ENCODE data around the gene PCDHGA3.
A peak's percentile ranks its signal among the peaks of the same experiment; 100 is the strongest.
"Not testable (repeated sequence)": the region's sequence is repeated elsewhere in the genome, so short reads cannot be mapped to it uniquely, and the experiment has no call there.

Gene PCDHGA3

DNA sequence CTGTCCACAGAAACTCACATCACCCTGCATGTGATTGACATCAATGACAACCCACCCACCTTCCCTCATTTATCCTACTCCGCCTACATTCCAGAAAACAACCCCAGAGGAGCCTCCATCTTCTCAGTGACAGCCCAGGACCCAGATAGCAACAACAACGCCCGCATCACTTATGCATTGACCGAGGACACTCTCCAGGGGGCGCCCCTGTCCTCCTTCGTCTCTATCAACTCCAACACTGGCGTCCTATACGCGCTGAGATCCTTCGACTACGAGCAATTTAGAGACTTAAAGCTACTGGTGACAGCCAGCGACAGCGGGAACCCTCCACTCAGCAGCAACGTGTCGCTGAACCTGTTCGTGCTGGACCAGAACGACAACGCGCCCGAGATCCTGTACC, 1.7 kb downstream of the PCDHGA3 start:
- DNase-seq: no peak

DNA sequence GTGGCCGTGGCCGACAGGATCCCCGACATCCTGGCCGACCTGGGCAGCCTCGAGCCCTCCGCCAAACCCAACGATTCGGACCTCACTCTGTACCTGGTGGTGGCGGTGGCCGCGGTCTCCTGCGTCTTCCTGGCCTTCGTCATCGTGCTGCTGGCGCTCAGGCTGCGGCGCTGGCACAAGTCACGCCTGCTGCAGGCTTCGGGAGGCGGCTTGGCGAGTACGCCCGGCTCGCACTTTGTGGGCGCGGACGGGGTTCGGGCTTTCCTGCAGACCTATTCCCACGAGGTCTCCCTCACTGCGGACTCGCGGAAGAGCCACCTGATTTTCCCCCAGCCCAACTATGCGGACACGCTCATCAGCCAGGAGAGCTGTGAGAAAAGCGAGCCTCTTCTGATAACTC, 2.4 kb downstream of the PCDHGA3 start:
- DNase-seq: not testable (repeated sequence)

DNA sequence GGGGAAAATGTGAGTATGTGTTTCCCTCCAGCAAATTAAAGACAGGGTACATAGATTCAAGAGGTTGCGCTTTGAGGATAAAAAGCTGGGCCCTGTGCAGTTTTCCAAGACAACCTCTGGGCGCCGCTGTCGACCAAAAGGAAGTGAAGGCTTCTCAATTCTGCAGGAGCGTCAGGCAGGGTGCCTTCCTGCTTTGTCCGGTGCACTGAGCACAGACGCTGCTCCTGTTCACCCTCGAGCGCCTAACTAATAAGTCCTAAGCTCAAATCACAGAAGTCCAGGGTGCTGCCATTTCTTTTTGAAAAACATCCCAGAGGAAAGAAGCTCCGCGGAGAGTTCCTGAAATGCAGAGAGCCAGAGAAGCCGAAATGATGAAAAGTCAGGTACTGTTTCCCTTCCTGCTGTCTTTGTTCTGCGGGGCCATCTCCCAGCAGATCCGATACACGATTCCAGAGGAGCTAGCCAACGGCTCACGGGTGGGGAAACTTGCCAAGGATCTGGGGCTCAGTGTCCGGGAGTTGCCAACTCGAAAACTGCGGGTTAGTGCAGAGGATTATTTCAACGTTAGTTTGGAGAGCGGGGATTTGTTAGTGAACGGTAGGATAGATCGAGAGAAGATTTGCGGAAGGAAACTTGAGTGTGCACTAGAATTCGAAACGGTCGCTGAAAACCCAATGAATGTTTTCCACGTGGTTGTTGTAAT, 6.4 kb downstream of the PCDHGA3 start, which contains the start of gene PCDHGB1:
TSS of gene PCDHGB1 (plus strand) at position 183 of the 703 bp plus-strand sequence. CDS start at position 345, 162 bp downstream.
- DNase-seq: no peak

DNA sequence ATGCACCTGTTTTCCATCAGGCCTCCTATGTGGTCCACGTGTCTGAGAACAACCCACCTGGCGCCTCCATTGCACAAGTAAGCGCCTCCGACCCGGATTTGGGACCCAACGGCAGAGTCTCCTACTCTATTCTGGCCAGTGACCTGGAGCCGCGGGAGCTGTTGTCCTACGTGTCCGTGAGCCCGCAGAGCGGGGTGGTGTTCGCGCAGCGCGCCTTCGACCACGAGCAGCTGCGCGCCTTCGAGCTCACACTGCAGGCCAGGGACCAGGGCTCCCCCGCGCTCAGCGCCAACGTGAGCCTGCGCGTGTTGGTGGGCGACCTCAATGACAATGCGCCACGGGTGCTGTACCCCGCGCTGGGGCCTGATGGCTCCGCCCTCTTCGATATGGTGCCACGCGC, 8.0 kb downstream of the PCDHGA3 start:
- DNase-seq: no peak

DNA sequence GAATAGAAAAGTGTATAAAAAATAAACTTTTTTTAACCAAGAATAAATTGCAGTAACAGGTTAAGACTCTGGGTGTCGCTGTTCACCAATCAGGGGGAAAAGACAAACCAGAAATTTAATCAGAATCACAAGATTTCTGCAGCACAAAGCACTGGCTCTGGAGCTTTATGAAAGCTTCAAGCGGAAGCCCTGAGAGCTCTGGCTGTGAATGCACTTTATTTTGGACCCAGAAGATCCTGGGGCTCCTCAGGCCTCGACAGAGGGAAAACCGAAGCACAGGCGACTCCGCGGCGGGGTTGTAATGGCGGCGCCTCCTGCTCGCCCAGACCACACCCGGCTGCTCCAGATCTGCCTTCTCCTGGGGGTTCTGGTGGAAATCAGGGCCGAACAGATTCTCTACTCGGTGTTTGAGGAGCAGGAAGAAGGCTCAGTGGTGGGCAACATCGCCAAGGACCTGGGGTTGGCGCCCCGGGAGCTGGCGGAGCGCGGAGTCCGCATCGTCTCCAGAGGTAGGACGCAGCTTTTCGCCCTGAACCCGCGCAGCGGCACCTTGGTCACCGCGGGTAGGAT, 11.4 kb downstream of the PCDHGA3 start, which contains the start of gene PCDHGA4:
TSS of gene PCDHGA4 (plus strand) at position 122 of the 570 bp plus-strand sequence. CDS start at position 209, 87 bp downstream.
- no peak for DNase-seq

DNA sequence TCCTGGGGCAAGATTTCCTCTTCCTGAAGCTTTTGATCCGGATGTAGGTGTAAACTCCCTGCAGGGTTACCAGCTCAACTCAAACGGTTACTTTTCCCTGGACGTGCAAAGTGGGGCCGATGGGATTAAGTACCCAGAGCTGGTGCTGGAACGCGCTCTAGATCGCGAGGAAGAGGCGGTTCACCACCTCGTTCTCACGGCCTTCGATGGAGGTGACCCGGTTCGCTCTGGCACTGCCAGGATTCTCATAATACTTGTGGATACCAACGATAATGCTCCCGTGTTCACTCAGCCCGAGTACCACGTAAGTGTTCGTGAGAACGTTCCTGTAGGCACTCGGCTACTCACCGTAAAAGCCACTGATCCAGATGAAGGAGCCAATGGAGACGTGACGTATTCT, 12.0 kb downstream of the PCDHGA3 start:
- no peak for DNase-seq

DNA sequence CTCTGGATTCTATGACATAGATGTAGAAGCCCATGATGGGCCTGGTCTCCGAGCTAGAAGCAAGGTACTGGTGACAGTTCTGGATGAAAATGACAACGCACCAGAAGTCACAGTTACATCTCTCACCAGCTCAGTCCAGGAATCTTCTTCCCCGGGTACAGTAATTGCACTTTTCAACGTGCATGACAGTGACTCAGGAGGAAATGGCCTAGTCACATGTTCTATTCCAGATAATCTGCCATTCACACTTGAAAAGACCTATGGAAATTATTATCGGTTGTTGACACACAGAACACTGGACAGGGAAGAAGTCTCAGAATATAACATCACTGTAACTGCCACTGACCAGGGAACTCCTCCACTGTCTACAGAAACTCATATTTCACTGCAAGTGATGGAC, 12.5 kb downstream of the PCDHGA3 start:
- no peak for DNase-seq

DNA sequence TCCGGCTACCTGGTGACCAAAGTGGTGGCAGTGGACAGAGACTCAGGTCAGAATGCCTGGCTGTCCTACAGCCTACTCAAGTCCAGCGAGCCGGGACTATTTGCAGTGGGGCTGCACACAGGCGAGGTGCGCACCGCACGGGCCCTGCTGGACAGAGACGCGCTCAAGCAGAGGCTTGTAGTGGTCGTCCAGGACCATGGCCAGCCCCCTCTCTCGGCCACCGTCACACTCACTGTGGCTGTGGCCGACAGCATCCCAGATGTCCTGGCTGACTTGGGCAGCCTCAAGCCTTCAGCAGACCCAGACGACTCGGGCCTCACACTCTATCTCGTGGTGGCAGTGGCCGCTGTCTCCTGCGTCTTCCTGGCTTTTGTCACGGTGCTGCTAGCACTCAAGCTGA, 13.3 kb downstream of the PCDHGA3 start:
- DNase-seq: no peak

DNA sequence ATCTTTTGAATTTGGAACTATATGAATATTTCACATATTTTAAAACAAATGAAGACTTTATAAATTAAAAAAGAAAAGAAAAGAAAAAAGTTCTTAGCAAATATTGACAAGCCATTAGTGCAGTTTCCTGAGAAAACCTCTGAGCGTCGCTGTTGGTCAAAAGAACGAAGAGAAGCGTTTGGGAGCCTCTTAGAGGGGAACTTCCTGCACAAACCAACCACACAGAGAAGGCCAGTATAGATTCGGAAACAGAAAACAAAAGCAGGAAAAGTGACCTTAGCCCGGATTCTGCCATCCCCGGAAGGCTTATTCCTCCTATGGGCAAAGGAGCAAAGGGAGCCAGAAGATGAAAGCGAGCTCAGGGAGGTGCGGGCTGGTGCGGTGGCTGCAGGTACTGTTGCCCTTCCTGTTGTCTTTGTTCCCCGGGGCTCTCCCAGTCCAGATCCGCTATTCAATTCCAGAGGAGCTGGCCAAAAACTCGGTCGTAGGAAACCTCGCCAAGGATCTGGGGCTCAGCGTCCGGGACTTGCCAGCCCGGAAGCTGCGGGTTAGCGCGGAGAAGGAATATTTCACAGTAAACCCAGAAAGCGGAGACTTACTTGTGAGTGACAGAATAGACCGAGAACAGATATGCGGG, 16.3 kb downstream of the PCDHGA3 start, which contains the start of gene PCDHGB2:
TSS of gene PCDHGB2 (plus strand) at position 205 of the 637 bp plus-strand sequence. CDS start at position 347, 142 bp downstream.
- DNase-seq: peak; percentile 8

DNA sequence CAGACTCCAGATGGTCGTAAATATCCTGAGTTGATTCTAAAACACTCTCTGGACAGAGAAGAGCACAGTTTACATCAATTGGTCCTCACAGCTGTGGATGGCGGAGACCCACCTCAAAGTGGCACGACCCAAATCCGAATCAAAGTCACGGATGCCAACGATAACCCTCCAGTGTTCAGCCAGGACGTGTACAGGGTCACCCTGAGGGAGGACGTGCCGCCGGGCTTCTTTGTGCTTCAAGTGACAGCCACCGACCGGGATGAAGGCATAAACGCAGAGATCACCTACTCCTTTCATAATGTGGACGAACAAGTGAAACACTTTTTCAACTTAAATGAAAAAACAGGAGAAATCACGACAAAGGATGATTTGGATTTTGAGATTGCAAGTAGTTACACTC, 17.1 kb downstream of the PCDHGA3 start:
- DNase-seq: no peak

DNA sequence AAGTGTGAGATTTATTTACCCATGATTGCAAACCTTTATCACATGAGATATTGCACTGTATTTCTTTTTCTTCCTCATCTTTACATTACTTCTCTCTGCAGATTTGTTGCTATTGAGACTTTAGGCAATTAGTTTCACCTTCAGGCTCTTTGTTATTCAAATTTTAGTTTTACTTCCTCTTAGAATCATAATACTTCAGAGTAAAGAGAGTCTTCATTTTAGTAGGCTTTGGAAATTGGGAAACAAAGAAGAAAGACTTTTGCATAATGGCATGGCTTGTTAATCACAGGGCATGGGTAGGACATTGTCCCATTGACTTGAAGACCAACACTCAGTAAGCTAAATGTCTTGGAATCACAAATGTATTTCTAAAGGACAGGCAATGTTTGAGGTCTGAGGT, 19.1 kb downstream of the PCDHGA3 start:
- DNase-seq: no peak

DNA sequence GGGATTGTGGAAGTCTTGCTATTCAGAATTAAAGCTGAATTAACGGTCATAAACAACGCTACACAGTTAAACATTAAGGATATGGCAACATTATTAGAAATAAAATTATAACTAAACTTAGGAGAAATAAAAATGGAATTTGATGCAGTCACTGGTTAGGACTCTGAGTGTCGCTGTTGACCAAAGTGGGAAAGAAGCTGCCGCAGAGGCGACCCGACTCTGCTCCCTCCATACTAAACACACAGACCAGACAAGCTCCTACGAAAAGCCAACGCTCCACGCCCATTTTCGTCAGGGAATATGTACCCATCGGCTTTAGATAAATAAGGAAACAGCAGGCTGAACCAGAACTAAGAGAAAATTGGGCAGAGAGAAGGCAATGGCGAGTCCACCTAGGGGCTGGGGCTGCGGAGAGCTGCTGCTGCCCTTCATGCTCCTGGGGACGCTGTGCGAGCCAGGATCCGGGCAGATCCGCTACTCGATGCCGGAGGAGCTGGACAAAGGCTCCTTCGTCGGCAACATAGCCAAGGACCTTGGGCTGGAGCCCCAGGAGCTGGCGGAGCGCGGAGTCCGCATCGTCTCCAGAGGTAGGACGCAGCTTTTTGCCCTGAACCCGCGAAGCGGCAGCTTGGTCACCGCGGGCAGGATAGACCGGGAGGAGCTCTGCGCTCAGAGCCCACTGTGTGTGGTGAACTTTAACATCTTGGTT, 20.5 kb downstream of the PCDHGA3 start, which contains the start of gene PCDHGA5:
TSS of gene PCDHGA5 (plus strand) at position 211 of the 709 bp plus-strand sequence. CDS start at position 380, 169 bp downstream.
- peak; percentile 22 for DNase-seq

DNA sequence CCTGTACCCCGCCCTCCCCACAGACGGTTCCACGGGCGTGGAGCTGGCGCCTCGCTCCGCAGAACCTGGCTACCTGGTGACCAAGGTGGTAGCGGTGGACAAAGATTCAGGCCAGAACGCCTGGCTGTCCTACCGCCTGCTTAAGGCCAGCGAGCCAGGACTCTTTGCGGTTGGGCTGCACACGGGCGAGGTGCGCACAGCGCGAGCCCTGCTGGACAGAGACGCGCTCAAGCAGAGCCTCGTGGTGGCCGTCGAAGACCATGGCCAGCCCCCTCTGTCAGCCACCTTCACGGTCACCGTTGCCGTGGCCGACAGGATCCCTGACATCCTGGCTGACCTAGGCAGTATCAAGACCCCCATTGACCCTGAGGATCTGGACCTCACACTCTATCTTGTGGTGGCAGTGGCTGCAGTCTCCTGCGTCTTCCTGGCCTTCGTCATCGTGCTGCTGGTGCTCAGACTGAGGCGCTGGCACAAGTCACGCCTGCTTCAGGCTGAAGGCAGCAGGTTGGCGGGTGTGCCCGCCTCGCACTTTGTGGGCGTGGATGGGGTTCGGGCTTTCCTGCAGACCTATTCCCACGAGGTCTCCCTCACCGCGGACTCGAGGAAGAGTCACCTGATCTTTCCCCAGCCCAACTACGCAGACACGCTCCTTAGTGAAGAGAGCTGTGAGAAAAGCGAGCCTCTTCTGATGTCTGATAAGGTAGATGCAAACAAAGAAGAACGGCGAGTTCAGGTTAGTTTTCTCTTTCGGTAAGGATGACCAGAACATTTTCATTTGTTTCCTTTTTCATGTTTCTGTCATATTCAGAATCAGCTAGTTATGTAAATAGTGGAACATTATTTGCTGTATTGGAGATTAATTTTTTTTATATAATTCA, 22.6 kb downstream of the PCDHGA3 start:
- no peak for DNase-seq

DNA sequence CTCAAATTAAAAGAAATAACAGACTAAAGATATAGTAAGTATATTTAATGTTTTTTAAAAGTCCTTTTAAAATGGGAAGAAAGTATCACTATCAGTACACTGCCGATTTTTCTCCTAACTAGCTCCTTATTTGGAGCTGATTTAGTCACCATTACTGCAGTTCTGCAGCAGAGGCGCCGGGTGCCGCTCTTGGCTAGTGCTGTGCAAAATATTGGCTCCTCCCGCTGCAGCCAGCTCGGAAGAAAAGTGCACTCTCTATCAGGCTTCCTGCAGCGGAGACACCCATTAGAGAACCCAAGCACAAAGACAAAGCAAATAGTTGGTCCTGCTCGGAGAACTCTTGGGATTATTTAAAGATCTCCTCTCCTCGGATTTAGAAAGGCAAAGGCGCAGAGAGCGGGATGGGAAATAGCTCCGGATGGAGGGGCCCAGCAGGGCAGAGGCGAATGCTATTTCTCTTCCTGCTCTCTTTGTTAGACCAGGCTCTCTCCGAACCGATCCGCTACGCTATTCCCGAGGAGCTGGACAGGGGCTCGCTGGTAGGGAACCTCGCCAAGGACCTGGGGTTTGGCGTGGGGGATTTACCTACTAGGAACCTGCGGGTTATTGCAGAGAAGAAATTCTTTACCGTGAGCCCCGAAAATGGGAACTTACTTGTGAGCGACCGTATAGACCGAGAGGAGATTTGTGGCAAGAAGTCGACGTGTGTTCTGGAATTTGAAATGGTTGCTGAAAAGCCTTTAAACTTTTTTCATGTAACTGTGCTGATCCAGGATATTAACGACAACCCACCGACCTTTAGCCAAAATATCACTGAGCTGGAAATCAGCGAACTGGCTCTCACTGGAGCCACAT, 26.6 kb downstream of the PCDHGA3 start, which contains the start of gene PCDHGB3:
TSS of gene PCDHGB3 (plus strand) at position 249 of the 855 bp plus-strand sequence. CDS start at position 402, 153 bp downstream.
- DNase-seq: no peak

DNA sequence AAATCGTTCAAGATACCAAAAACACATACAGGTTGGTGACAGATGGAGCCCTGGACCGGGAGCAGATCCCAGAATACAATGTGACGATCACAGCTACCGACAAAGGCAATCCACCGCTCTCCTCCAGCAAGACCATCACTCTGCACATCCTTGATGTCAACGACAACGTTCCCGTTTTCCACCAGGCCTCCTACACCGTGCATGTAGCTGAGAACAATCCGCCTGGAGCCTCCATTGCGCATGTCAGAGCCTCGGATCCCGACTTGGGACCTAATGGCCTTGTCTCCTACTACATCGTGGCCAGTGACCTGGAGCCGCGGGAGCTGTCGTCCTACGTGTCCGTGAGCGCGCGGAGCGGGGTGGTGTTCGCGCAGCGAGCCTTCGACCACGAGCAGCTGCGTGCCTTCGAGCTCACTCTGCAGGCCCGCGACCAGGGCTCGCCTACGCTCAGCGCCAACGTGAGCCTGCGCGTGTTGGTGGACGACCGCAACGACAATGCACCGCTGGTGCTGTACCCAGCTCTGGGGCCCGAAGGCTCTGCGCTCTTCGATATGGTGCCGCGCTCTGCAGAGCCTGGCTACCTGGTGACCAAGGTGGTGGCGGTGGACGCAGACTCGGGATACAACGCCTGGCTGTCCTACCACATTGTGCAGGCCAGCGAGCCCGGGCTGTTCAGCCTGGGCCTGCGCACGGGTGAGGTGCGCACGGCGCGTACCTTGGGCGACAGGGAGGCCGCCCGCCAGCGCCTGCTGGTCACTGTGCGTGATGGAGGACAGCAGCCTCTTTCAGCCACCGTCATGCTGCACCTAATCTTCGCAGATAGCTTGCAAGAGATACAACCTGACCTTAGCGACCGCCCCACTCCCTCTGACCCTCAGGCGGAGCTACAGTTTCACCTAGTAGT, 28.2 kb downstream of the PCDHGA3 start:
- no peak for DNase-seq

DNA sequence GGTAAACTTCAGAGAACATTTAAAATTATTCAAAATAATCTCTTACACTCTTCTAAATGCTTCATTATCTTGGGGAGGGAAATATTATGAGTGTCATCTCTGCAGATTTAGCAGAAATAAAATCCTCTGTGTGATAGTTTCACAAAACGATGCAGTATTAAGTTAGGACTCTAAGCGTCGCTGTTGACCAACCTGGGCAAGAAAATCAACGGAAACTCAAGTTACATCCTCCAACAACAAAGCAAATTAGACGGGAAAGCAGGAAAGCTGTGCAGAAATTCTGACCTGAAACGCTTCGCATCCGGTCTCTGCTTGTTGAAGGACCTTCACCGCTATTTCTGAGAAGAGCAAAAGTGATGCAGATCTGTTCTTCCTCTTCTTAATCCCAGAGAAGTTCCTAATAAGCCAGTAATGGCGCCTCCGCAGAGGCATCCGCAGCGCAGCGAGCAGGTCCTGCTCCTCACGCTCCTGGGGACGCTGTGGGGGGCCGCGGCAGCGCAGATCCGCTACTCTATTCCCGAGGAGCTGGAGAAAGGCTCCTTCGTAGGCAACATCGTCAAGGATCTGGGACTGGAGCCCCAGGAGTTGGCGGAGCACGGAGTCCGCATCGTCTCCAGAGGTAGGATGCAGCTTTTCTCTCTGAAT, 30.2 kb downstream of the PCDHGA3 start, which contains the start of gene PCDHGA6:
TSS of gene PCDHGA6 (plus strand) at position 219 of the 645 bp plus-strand sequence. CDS start at position 412, 193 bp downstream.
- DNase-seq: peak; percentile 41

DNA sequence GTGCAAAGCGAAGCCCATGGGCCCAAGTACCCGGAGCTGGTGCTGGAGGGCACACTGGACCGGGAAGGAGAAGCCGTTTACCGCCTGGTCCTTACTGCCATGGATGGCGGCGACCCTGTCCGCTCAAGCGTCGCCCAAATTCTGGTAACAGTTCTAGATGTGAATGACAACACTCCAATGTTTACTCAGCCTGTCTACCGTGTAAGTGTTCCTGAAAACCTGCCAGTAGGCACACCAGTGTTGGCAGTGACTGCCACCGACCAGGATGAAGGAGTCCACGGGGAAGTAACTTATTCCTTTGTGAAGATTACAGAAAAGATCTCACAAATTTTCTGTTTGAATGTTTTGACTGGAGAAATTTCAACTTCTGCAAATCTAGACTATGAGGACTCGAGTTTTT, 31.0 kb downstream of the PCDHGA3 start:
- DNase-seq: no peak

DNA sequence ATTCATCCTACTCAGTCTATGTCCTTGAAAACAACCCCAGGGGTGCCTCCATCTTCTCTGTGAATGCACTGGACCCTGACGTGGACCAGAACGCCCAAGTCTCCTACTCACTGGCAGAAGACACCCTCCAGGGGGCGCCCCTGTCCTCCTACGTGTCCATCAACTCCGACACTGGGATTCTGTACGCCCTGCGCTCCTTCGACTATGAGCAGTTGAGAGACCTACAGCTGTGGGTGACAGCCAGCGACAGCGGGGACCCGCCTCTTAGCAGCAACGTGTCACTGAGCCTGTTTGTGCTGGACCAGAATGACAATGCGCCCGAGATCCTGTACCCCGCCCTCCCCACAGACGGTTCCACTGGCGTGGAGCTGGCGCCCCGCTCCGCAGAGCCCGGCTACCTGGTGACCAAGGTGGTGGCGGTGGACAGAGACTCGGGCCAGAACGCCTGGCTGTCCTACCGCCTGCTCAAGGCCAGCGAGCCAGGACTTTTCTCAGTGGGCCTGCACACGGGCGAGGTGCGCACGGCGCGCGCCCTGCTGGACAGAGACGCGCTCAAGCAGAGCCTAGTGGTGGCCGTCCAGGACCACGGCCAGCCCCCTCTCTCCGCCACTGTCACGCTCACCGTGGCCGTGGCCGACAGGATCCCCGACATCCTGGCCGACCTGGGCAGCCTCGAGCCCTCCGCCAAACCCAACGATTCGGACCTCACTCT, 32.0 kb downstream of the PCDHGA3 start:
- not testable (repeated sequence) for DNase-seq
